DMS 273 (cell line): Measurements from ENCODE around the gene NOS3.
"Not testable (repeated sequence)": the region's sequence is repeated elsewhere in the genome, so short reads cannot be mapped to it uniquely, and the experiment has no call there.

Source experiments
- DNase-seq: peaks from one replicate; lab custom pipeline; 2025; ENCODE audit not compliant: unreplicated experiment; lab: John Stamatoyannopoulos, UW

NOS3 gene

GRCh38 chr7:151013733-151014497 is 23.1 kb downstream of the NOS3 start:
- DNase-seq = no peak

- DNase-seq = no peak
Measured at GRCh38 chr7:151014950-151015349, 24.1 kb downstream of the NOS3 start.

- DNase-seq = no peak
Measured at GRCh38 chr7:151015967-151016366, 25.1 kb downstream of the NOS3 start.

- no peak for DNase-seq
Measured at GRCh38 chr7:151016505-151016904, 25.7 kb downstream of the NOS3 start.

GRCh38 chr7:151016942-151017341 is 26.1 kb downstream of the NOS3 start:
- DNase-seq = no peak

GRCh38 chr7:151017370-151017952 is 26.6 kb downstream of the NOS3 start:
- DNase-seq = no peak

- peak; percentile 93 for DNase-seq
Measured at GRCh38 chr7:151017953-151018420, 27.2 kb downstream of the NOS3 start.

- DNase-seq = peak; percentile 77
Measured at GRCh38 chr7:151018421-151019129, 27.8 kb downstream of the NOS3 start.

- DNase-seq = no peak
Measured at GRCh38 chr7:151019130-151019447, 28.3 kb downstream of the NOS3 start.

GRCh38 chr7:151020231-151020630 is 29.4 kb downstream of the NOS3 start:
- no peak for DNase-seq

- DNase-seq = peak; percentile 40
Measured at GRCh38 chr7:151023232-151023631, 32.4 kb downstream of the NOS3 start.

- no peak for DNase-seq
Measured at GRCh38 chr7:151024435-151025056, 33.7 kb downstream of the NOS3 start, which contains the start of gene ATG9B. Gene ATG9B (minus strand): TSS chr7:151024494. CDS start chr7:151024423, 71 bp downstream.

GRCh38 chr7:151025924-151026671 is 35.3 kb downstream of the NOS3 start:
- DNase-seq = no peak

GRCh38 chr7:151026771-151027727 is 36.2 kb downstream of the NOS3 start:
- not testable (repeated sequence) for DNase-seq

- not testable (repeated sequence) for DNase-seq
Measured at GRCh38 chr7:151027728-151028130, 36.9 kb downstream of the NOS3 start.

- peak; percentile 100 for DNase-seq
Measured at GRCh38 chr7:151028131-151028947, 37.5 kb downstream of the NOS3 start, which contains the start of gene ABCB8. Gene ABCB8 (plus strand): TSS chr7:151028450. CDS start chr7:151028516, 66 bp downstream.

- no peak for DNase-seq
Measured at GRCh38 chr7:151028948-151029501, 38.2 kb downstream of the NOS3 start.

- DNase-seq = no peak
Measured at GRCh38 chr7:151031011-151031410, 40.2 kb downstream of the NOS3 start.
